A673 (cell line): Measurements from ENCODE around the gene FBXL13.

Experiments used
- EZH2 ChIP-seq: fragments of 200-600 bp; sonication (generic); IDR thresholded peaks from 2 replicates; pipeline ENCODE4 v1.6.1; 2017; ENCODE audit warnings: borderline replicate concordance, low read depth, mild to moderate bottlenecking, mixed read lengths, antibody characterized with exemption, low read length; ENCODE audit not compliant: poor library complexity, severe bottlenecking
- TF ChIP-seq, protein P1 (sequence below): fragments of 300-800, 200-600 bp; sonication (generic); conservative IDR thresholded peaks from 2 replicates; pipeline ENCODE4 v1.5.1; 2017; ENCODE audit warnings: low read depth, mild to moderate bottlenecking, antibody characterized with exemption, low read length, moderate library complexity, mixed read lengths

DNA sequence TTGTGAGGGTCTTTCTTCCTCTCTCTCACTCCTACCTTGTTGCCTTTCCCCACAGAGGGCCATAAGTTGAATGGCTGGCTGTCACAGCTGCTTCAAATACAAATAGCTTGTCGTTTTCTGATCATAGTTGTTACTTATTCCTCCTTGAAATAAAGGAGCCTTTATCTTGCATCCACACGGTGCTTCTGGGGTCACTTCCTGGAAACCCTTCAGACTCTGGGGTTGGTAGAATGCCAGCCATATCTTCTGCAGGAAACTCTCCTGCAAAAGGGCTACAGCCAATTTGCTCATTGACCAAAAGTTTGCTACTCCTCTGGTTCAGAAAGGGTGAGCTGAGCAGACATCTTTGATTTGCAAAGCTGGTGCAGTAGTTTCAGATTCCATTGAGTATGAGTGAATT is 255.4 kb downstream of the FBXL13 start:
- no peak for TF ChIP-seq EZH2
- TF ChIP-seq, protein P1, sequence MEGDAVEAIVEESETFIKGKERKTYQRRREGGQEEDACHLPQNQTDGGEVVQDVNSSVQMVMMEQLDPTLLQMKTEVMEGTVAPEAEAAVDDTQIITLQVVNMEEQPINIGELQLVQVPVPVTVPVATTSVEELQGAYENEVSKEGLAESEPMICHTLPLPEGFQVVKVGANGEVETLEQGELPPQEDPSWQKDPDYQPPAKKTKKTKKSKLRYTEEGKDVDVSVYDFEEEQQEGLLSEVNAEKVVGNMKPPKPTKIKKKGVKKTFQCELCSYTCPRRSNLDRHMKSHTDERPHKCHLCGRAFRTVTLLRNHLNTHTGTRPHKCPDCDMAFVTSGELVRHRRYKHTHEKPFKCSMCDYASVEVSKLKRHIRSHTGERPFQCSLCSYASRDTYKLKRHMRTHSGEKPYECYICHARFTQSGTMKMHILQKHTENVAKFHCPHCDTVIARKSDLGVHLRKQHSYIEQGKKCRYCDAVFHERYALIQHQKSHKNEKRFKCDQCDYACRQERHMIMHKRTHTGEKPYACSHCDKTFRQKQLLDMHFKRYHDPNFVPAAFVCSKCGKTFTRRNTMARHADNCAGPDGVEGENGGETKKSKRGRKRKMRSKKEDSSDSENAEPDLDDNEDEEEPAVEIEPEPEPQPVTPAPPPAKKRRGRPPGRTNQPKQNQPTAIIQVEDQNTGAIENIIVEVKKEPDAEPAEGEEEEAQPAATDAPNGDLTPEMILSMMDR, result no peak
